HEK293 (cell line): Measurements from ENCODE around the gene PRMT1.

Source experiments
- BCL11A ChIP-seq: fragments of 450-650 bp; formaldehyde crosslinking; IDR thresholded peaks from 2 replicates; pipeline ENCODE4 v1.5.1; 2016; ENCODE audit warnings: low read depth, missing biosample characterization, missing genetic modification characterization
- PRDM10 ChIP-seq: fragments of 450-650 bp; formaldehyde crosslinking; IDR thresholded peaks from 2 replicates; pipeline ENCODE4 v1.5.1; 2016; ENCODE audit warnings: missing biosample characterization, missing genetic modification characterization
- PRDM2 ChIP-seq: fragments of 450-650 bp; formaldehyde crosslinking; IDR thresholded peaks from 2 replicates; pipeline ENCODE4 v1.5.1; 2016; ENCODE audit warnings: missing biosample characterization, missing genetic modification characterization, borderline replicate concordance
- SCRT2 ChIP-seq: fragments of 450-650 bp; formaldehyde crosslinking; IDR thresholded peaks from 2 replicates; pipeline ENCODE4 v1.5.1; 2016; ENCODE audit warnings: missing biosample characterization, missing genetic modification characterization
- SP2 ChIP-seq: fragments of 450-650 bp; formaldehyde crosslinking; IDR thresholded peaks from 2 replicates; pipeline ENCODE4 v1.5.1; 2016; ENCODE audit warnings: missing biosample characterization, missing genetic modification characterization
- TCF7L2 ChIP-seq: IDR thresholded peaks from 2 replicates; pipeline ENCODE4 v1.6.1; 2011; ENCODE audit warnings: low read depth, mild to moderate bottlenecking, inconsistent platforms, low read length, moderate library complexity, borderline replicate concordance
- ZBTB26 ChIP-seq: fragments of 450-650 bp; formaldehyde crosslinking; optimal IDR thresholded peaks from 2 replicates; pipeline ENCODE3; 2016; ENCODE audit warnings: missing biosample characterization, mild to moderate bottlenecking, missing genetic modification characterization
- ZBTB49 ChIP-seq: fragments of 450-650 bp; formaldehyde crosslinking; IDR thresholded peaks from 2 replicates; pipeline ENCODE4 v1.5.1; 2016; ENCODE audit warnings: missing biosample characterization, missing genetic modification characterization, low read depth
- ZNF112 ChIP-seq: fragments of 450-650 bp; formaldehyde crosslinking; IDR thresholded peaks from 2 replicates; pipeline ENCODE4 v1.5.0; 2017; ENCODE audit warnings: missing biosample characterization, missing genetic modification characterization
- ZNF114 ChIP-seq: fragments of 450-650 bp; formaldehyde crosslinking; IDR thresholded peaks from 2 replicates; pipeline ENCODE4 v1.5.0; 2017; ENCODE audit warnings: missing biosample characterization, missing genetic modification characterization
- ZNF16 ChIP-seq: fragments of 450-650 bp; formaldehyde crosslinking; IDR thresholded peaks from 2 replicates; pipeline ENCODE4 v1.5.1; 2016; ENCODE audit warnings: low read depth, missing biosample characterization, missing genetic modification characterization
- ZNF2 ChIP-seq: fragments of 450-650 bp; formaldehyde crosslinking; IDR thresholded peaks from 2 replicates; pipeline ENCODE4 v1.5.1; 2016; ENCODE audit warnings: missing biosample characterization, missing genetic modification characterization
- ZNF214 ChIP-seq: fragments of 450-650 bp; formaldehyde crosslinking; IDR thresholded peaks from 2 replicates; pipeline ENCODE4 v1.5.1; 2017; ENCODE audit warnings: missing biosample characterization, mild to moderate bottlenecking, missing genetic modification characterization, borderline replicate concordance
- ZNF221 ChIP-seq: fragments of 450-650 bp; formaldehyde crosslinking; IDR thresholded peaks from 2 replicates; pipeline ENCODE4 v1.5.1; 2017; ENCODE audit warnings: missing biosample characterization, missing genetic modification characterization, borderline replicate concordance
- ZNF514 ChIP-seq: fragments of 450-650 bp; formaldehyde crosslinking; IDR thresholded peaks from 2 replicates; pipeline ENCODE4 v1.5.1; 2016; ENCODE audit warnings: missing biosample characterization, missing genetic modification characterization
- ZNF548 ChIP-seq: fragments of 450-650 bp; formaldehyde crosslinking; IDR thresholded peaks from 2 replicates; pipeline ENCODE4 v1.5.1; 2016; ENCODE audit warnings: missing biosample characterization, missing genetic modification characterization
- ZNF571 ChIP-seq: fragments of 450-650 bp; formaldehyde crosslinking; IDR thresholded peaks from 2 replicates; pipeline ENCODE4 v1.5.0; 2017; ENCODE audit warnings: missing biosample characterization, missing genetic modification characterization
- ZNF670 ChIP-seq: fragments of 450-650 bp; formaldehyde crosslinking; IDR thresholded peaks from 2 replicates; pipeline ENCODE4 v1.5.1; 2016; ENCODE audit warnings: missing biosample characterization, missing genetic modification characterization, low read depth
- ZNF837 ChIP-seq: fragments of 450-650 bp; formaldehyde crosslinking; IDR thresholded peaks from 2 replicates; pipeline ENCODE4 v1.5.1; 2016; ENCODE audit warnings: missing biosample characterization, missing genetic modification characterization
- ZNF843 ChIP-seq: fragments of 450-650 bp; formaldehyde crosslinking; IDR thresholded peaks from 2 replicates; pipeline ENCODE4 v1.5.1; 2016; ENCODE audit warnings: missing biosample characterization, missing genetic modification characterization
- TF ChIP-seq, protein P1 (sequence below): fragments of 450-650 bp; formaldehyde crosslinking; IDR thresholded peaks from 2 replicates; pipeline ENCODE4 v1.5.1; 2016; ENCODE audit warnings: missing biosample characterization, missing genetic modification characterization

The PRMT1 gene

DNA sequence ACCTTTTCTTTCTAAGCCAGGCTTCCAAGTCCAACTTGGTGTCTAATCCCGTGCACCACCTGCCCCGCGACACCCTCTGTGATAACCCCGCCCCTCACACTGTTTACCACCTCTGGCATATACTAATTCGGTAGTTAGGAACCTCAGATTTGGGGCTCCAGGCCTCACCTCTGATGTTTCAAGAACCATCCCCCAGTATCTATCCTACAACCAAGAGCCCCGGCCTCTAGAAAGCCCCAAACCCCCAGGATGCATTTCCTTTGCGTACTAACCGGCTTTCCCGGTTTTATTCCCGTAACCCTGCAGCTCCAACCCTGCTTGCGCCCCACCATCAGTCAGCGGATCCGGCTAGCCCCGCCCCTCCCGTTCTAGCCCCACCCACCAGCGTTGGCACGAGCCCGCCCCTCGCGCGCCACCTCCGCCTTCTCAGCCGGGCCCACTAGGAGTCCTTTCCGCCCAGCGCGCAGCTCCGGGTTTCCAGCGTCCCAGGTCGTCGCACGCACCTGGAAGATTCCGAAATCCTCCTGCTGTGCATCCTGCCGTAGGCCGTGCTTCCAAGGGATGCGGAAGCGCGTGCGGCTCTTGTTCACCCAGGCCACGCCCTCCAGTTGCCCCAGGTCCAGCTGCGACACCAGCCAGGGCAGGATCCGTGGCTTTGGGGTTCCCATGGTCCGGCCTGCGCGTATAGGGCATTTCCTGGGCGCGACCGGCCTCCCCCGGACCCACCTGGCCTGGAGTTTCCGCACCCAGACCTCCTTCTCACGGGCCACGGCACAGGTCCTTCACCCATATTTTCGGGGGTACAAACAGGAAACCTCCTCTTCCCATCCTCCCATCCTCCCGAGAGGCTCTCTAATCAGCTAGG, 12.7 kb upstream of the PRMT1 start (continued):
- TF ChIP-seq, protein P1, sequence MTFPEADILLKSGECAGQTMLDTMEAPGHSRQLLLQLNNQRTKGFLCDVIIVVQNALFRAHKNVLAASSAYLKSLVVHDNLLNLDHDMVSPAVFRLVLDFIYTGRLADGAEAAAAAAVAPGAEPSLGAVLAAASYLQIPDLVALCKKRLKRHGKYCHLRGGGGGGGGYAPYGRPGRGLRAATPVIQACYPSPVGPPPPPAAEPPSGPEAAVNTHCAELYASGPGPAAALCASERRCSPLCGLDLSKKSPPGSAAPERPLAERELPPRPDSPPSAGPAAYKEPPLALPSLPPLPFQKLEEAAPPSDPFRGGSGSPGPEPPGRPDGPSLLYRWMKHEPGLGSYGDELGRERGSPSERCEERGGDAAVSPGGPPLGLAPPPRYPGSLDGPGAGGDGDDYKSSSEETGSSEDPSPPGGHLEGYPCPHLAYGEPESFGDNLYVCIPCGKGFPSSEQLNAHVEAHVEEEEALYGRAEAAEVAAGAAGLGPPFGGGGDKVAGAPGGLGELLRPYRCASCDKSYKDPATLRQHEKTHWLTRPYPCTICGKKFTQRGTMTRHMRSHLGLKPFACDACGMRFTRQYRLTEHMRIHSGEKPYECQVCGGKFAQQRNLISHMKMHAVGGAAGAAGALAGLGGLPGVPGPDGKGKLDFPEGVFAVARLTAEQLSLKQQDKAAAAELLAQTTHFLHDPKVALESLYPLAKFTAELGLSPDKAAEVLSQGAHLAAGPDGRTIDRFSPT (tag by site-specific recombination) = peak; percentile 90
- TF ChIP-seq ZBTB49 (tag by site-specific recombination) = no peak
- no peak for TF ChIP-seq ZNF571 (tag by site-specific recombination)
- TF ChIP-seq PRDM10 (tag by site-specific recombination) = peak; percentile 99
- no peak for TF ChIP-seq ZNF112 (tag by site-specific recombination)
- peak; percentile 76 for TF ChIP-seq ZBTB26 (tag by site-specific recombination)
- no peak for TF ChIP-seq ZNF16
- TF ChIP-seq PRDM2 = no peak
- TF ChIP-seq ZNF843 (tag by site-specific recombination) = no peak
- no peak for TF ChIP-seq ZNF114 (tag by site-specific recombination)
- TF ChIP-seq ZNF214 (tag by site-specific recombination) = no peak
- TF ChIP-seq ZNF548 (tag by site-specific recombination) = no peak
- no peak for TF ChIP-seq ZNF514 (tag by site-specific recombination)
- TF ChIP-seq BCL11A (tag by site-specific recombination) = no peak
- no peak for TF ChIP-seq ZNF837
- TF ChIP-seq ZNF2 (tag by site-specific recombination) = no peak; the same call in 1 of the 2 replicates
- TF ChIP-seq ZNF221 (tag by site-specific recombination) = no peak
- no peak for TF ChIP-seq SCRT2 (tag by site-specific recombination)
- TF ChIP-seq ZNF670 (tag by site-specific recombination) = no peak
- TF ChIP-seq SP2 = peak; percentile 88
- no peak for TF ChIP-seq TCF7L2
